GM12892 (cell line): ENCODE data around the gene CD19.
"Not testable (repeated sequence)": the region's sequence is repeated elsewhere in the genome, so short reads cannot be mapped to it uniquely, and the experiment has no call there.

Experiments
- DNase-seq: peaks from one replicate; pipeline ENCODE4 v3.0.0; 2011; ENCODE audit not compliant: insufficient read length
- FAIRE-seq: peaks from 2 replicates; lab custom pipeline; 2011; peaks lifted over from hg19 to GRCh38; lab: Jason Lieb, UNC
- POLR2A ChIP-seq: IDR thresholded peaks from 2 replicates; pipeline ENCODE4 v1.6.1; 2011; ENCODE audit warnings: low read depth, low read length, control low read depth
- POLR2AphosphoS5 ChIP-seq: IDR thresholded peaks from 2 replicates; pipeline ENCODE4 v1.6.1; 2011; ENCODE audit warnings: low read depth, low read length, control low read depth
- TAF1 ChIP-seq: IDR thresholded peaks from 2 replicates; pipeline ENCODE4 v1.6.1; 2011; ENCODE audit warnings: low read depth, mild to moderate bottlenecking, control low read depth, low read length, borderline replicate concordance

Gene CD19

GRCh38 chr16:28977703-28978662 is 46.2 kb downstream of the CD19 start:
- DNase-seq (no peak), FAIRE-seq (no peak)
- no peak for TF ChIP-seq POLR2AphosphoS5
- no peak for TF ChIP-seq POLR2A
- no peak for TF ChIP-seq TAF1

DNA sequence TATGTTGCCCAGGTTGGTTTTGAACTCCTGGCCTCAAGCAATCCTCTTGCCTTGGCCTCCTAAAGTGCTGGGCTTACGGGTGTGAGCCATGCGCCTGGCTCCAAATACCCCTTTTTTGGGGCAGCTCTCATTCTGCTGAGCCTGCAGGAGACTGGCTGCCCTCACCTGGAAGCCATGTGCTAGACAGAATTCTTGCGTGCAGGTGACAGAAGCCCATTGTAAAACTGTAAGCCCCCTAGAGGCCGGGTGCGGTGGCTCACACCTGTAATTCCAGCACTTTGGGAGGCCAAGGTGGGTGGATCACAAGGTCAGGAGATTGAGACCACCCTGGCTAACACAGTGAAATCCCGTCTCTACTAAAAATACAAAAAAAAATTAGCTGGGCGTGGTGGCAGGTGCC is 48.6 kb downstream of the CD19 start:
- not testable (repeated sequence) for FAIRE-seq, DNase-seq

- no peak for TF ChIP-seq POLR2A
- no peak for TF ChIP-seq POLR2AphosphoS5
- TF ChIP-seq TAF1: no peak
- FAIRE-seq (no peak), DNase-seq (no peak)
Measured at GRCh38 chr16:28980929-28981328, 49.2 kb downstream of the CD19 start.

DNA sequence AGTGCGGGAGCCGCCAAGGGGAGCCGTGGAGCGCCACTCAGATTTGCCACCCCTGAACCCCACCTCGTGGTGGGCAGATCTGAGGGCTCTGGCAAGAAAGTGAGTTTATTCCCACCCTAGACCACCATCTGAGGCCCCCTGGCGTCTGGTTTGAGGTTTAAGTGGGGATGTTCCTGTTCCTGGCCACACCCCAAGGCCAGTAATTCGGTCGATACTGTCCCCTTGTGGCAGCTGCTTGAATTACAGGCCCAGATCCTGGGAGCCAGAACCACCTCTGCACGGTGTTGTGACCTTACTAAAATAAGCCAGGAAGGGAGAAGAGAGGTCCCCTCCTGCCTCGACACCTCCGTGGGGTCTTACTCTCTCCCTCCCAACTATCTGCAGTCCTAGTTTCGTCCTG is 49.7 kb downstream of the CD19 start:
- peak; percentile 71 for FAIRE-seq
- peak; percentile 50 for DNase-seq
- TF ChIP-seq TAF1: no peak

DNA sequence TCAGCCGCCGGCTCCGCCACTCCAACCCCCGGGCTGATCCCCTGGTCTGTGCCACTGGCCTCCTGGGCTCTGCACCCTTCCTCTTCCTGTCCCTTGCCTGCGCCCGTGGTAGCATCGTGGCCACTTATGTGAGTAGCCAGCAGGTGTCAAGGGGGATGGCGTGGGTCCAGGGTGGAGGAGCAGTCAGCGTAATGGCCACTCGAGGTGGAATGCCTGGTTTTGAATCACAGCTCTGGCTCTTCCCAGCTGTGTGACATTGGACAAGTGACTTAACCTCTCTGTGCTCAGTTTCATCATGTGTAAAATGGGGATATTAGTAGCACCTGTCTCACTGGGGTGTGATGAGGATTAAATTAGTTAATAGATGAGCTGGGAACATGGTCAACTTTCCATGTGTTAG is 50.6 kb downstream of the CD19 start:
- FAIRE-seq (no peak), DNase-seq (no peak)
- TF ChIP-seq POLR2AphosphoS5 (peak; percentile 29; the same call in 1 of the 2 replicates), POLR2A (no peak), TAF1 (no peak)

DNA sequence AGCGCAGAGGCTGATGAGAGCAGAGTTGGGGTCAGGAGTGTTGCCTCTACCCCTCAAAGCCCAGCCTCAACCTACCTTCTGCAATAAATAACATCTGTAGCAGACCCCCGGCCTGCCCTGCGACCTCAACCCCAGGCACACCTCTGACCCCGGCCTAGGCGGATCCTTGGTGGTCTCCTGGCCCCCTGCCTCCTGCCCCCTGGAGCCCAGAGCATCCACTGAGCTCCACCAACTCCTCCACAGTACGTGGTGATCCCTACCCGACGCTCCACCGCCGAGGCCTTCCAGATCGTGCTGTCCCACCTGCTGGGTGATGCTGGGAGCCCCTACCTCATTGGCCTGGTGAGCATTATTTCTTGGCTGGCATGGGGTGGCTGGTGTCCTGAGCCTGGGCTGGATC is 51.2 kb downstream of the CD19 start:
- DNase-seq: no peak
- TF ChIP-seq POLR2A (no peak), TAF1 (no peak), POLR2AphosphoS5 (no peak)
- no peak for FAIRE-seq

DNA sequence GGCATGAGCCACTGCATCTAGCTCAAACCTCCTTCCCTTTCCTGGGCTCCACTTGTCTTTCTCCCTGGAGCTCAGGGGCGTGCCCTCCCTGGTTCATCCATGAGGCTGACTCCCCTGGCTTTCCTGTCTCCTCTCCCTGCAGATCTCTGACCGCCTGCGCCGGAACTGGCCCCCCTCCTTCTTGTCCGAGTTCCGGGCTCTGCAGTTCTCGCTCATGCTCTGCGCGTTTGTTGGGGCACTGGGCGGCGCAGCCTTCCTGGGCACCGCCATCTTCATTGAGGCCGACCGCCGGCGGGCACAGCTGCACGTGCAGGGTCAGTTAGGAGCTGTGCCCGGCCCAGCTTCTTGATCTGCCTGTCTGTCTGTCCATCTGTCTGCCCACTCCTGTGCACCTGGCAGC is 51.9 kb downstream of the CD19 start:
- TF ChIP-seq POLR2A (no peak), TAF1 (no peak), POLR2AphosphoS5 (no peak)
- FAIRE-seq (no peak), DNase-seq (no peak)

DNA sequence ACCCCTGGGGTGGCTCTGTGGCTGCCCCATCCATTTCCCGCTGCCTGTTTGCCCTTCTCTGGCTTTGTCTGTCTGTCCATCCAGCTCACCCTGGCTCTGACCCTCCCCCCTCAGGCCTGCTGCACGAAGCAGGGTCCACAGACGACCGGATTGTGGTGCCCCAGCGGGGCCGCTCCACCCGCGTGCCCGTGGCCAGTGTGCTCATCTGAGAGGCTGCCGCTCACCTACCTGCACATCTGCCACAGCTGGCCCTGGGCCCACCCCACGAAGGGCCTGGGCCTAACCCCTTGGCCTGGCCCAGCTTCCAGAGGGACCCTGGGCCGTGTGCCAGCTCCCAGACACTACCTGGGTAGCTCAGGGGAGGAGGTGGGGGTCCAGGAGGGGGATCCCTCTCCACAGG is 52.3 kb downstream of the CD19 start:
- FAIRE-seq: no peak
- no peak for DNase-seq
- TF ChIP-seq POLR2A: no peak
- no peak for TF ChIP-seq POLR2AphosphoS5
- no peak for TF ChIP-seq TAF1

DNA sequence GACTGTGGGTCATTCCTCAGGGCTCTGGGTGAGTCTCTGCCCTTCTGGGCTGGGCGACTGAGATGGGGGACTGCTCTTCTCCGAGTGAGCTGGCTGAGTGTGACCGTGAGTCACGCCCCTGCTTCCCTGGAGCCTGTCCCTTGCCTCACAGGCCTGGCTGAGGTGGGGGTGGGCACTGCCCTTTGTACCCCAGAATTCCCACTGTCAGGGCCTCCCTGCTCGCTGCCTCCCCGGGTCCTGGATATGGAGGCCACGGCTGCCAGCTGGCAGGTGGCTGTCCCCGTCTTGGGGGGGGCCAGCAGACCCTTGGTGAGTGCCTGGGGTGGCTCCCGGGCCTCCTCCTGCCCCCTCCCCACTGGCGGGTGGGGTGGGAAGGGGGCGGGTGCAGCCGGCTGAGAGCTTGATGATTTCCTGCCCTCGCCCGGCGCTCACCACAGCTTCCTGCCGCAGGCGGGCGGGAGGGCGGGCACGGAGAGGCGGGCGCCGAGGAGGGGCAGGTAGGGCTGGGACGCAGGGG is 52.9 kb downstream of the CD19 start, which contains the start of gene LAT:
Gene LAT, plus strand, starts transcription at position 434 of the 517 bp plus-strand sequence. CDS start 366 bp downstream, outside the sequence.
- no peak for FAIRE-seq
- no peak for DNase-seq
- TF ChIP-seq POLR2A (no peak), POLR2AphosphoS5 (no peak), TAF1 (no peak)

DNA sequence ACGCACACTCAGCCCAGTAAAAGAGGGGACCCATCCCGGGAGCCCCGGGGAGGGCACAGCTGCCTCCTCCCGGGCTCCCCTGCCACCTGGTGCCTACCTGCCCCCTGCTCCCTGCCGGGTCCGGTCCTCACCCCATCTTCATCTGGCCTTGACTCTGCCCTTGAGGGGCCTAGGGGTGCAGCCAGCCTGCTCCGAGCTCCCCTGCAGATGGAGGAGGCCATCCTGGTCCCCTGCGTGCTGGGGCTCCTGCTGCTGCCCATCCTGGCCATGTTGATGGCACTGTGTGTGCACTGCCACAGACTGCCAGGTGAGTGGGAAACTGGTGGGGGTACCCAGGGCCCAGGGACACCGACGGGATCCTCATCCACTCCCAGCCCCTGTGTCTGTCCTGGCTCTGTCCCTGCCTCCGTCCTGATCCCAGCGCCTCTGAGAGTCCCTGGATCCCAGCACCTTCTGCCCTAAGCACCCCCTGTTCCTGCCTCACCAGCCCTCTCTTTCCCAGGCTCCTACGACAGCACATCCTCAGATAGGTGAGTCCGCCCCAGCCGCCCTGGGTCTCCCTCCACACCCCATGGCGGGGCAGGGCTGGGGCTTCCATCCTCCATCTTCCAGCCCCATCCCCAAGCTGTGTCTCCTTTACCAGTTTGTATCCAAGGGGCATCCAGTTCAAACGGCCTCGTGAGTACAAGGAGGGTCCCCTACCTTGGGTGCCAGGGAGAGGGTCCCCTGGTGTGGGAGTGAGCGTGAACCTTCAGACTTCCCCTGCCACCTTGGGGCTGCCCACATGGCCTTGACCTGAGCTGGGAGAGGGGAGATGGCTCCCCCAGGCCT is 53.7 kb downstream of the CD19 start:
- DNase-seq (no peak), FAIRE-seq (no peak)
- no peak for TF ChIP-seq POLR2AphosphoS5
- TF ChIP-seq POLR2A: no peak
- no peak for TF ChIP-seq TAF1

GRCh38 chr16:28986046-28986445 is 54.3 kb downstream of the CD19 start:
- FAIRE-seq (no peak), DNase-seq (no peak)
- TF ChIP-seq POLR2AphosphoS5 (no peak), POLR2A (no peak), TAF1 (no peak)

DNA sequence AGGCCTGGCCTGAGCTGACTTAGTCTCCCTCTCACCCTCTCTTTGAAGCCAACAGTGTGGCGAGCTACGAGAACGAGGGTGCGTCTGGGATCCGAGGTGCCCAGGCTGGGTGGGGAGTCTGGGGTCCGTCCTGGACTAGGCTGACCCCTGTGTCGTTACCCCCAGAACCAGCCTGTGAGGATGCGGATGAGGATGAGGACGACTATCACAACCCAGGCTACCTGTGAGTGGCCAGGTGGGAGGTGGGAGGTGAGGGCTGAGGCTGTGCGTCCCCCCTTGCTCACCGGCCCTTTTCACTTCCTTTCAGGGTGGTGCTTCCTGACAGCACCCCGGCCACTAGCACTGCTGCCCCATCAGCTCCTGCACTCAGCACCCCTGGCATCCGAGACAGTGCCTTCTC is 54.7 kb downstream of the CD19 start:
- no peak for TF ChIP-seq POLR2AphosphoS5
- TF ChIP-seq TAF1: no peak
- TF ChIP-seq POLR2A: no peak
- DNase-seq: no peak
- FAIRE-seq: no peak
